GM18868 (cell line): ENCODE results near the gene MYL11.
A peak's percentile ranks its signal among the peaks of the same experiment; 100 is the strongest.
"Not testable (repeated sequence)": the region's sequence is repeated elsewhere in the genome, so short reads cannot be mapped to it uniquely, and the experiment has no call there.

Experiments used
- ATAC-seq: cut with Tn5 transposase; IDR thresholded peaks from one replicate; pipeline ENCODE4 v1.9.1; 2021; ENCODE audit warnings: mild to moderate bottlenecking, moderate library complexity; ENCODE audit not compliant: unreplicated experiment

The MYL11 gene, protein sequence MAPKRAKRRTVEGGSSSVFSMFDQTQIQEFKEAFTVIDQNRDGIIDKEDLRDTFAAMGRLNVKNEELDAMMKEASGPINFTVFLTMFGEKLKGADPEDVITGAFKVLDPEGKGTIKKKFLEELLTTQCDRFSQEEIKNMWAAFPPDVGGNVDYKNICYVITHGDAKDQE

DNA sequence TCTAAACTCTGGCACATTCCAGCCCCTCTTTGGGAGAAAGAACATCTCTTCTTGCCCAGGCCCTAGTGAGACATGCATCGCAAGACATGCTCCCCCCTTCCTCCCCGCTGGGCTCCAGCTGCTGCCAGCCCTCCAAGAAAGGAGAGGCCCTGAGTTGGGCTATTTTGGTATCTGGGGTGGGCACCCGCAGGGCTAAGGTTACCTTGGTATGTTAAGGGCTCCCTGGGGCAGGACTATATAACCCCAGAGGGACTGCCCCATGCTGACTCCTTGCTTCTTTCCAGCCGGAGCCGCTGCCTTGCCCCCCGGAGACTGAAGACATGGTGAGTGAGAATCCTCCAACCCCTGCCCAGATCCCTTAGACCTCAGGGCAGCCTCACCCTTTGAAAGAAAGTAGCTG, at the start of gene MYL11:
MYL11 (plus strand) TSS at position 265 of the 400 bp plus-strand sequence; CDS start at position 321, 56 bp downstream.
- no peak for ATAC-seq

DNA sequence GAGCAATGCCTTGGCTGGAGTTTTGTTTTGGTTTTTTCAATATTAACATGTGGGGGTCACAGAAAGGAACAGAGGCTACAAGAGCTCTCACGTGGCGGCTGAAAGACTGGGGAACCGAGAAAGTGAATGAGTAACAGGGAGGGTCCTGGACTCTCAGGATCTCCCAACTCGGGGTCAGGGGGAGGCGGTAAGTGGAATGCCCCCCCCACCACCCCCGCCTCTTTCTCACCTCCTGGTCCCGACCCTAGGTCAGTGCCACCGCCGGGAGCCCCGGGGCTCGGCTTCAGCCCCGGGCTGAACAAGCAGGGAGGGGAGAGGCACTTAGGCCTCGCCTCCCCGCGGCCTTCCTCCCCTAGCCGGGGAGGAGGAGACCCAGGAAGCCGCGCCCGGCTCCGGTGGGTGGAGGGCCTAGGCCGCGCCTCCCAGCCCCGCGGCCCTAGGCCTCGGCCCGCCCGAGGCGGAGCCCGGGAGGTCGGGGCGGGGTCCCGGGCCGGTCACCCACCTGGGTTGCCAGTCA, 40.1 kb upstream of the MYL11 start:
- ATAC-seq, result peak; percentile 84

DNA sequence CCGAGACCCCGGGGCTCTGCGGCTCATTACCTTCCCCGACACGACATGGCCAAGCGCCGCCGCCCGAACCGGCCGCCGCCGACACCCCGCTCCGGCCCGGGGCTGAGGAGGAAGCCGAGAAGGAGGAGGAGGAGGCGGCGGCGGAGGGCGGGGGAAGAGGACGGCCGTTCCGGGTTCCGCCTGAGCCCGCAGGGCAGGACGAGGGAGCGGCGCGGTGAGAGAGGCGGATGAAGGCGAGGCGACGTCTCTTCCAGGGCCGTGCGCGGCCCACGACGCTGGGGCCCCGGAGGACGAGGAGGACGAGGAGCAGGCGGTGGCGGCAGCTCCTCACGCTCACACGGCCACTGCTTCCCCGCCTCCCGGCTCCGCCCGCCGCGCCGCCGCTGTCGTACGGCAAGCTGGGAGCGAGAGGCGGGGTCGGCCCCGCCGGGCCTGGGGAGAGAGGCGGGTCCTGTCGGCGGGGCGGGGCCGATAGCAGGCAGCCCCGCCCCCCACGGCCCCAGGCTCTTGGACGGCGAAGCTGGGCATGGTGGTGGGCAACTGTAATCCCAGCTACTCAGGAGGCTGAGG, 39.5 kb upstream of the MYL11 start:
- ATAC-seq, result peak; percentile 72

GRCh38 chr16:30335598-30336474, 38.8 kb upstream of the MYL11 start:
- ATAC-seq, result no peak

DNA sequence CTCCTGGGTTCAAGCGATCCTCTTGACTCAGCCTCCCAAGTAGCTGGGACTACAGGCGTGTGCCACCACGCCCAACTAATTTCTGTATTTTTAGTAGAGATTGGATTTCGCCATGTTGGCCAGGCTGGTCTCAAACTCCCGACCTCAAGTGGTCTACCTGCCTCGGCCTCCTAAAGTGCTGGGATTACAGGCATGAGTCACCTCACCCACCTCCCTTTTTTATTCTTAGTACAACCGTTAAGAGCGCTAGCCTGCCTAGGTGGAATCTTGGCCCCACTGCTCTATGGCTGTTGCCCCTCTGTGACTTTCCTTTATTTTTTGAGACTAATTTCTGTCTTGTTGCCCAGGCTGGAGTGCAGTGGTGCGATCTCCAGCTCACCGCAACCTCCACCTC, 36.6 kb upstream of the MYL11 start:
- ATAC-seq, result not testable (repeated sequence)

GRCh38 chr16:30338715-30339114, 35.9 kb upstream of the MYL11 start:
- not testable (repeated sequence) for ATAC-seq

DNA sequence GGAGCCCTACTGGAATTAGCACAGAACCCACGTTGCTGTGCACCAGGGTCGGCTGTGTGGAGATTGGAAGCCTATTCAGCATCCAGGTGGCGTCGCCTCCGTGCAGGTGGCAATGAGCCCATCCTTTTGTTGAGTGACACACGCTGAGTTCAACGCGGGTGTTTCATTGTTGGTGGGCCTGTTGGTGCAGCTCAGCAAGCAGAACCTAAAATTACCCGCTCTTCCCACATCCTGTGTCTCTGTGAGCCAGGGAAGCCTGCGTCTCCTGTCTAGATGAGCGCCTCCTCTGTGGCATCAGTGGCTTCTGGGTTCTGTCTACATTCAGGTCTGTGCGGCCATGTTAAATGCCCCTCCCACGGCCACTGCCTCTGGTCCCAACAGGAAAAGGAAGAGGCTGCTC, 34.0 kb upstream of the MYL11 start:
- ATAC-seq, result no peak

- not testable (repeated sequence) for ATAC-seq
Observed at GRCh38 chr16:30341971-30342370, 32.6 kb upstream of the MYL11 start.

DNA sequence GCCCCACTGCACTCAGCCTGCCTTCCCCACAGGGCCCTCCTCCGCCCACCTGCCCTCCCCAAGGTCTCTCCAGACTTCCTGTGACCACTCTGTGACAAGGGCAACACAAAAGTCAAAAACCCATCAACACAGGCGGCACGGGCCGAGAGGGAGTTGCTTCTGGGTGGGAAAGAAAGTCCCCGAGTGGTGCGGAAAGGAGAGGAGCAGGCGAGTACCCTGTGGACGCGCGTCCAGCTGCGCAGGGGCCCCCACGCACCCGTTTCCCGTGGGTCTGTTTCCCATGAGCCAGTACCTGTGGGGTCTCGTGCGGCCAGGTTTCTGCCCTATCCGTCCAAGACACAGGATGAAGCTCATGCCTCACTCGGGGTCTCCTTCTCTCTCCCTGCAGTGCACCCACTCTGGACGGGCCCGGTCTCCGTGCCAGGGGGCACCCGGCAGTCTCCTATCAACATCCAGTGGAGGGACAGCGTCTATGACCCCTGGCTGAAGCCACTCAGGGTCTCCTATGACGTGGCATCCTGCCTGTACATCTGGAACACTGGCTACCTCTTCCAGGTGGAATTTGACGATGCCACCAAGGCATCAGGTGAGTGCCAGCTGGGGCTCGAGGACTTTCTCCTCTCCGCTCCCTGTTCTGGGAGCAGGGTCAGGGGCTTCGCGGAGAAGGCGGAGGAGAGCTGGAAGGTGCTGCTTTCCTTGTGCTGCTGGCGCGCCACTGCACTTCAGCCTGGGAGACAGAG, 31.7 kb upstream of the MYL11 start:
- no peak for ATAC-seq

DNA sequence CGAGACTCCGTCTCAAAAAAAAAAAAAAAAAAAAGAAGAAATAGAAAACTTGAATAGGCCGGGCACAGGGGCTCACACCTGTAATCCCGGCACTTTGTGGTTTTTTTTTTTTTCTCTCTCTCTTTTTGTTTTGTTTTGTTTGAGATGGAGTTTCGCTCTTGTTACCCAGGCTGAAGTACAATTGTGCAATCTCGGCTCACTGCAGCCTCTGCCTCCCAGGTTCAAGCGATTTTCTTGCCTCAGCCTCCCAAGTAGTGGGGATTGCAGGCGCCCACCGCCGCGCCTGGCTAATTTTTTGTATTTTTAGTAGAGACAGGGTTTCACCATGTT, 31.1 kb upstream of the MYL11 start:
- ATAC-seq, result not testable (repeated sequence)

DNA sequence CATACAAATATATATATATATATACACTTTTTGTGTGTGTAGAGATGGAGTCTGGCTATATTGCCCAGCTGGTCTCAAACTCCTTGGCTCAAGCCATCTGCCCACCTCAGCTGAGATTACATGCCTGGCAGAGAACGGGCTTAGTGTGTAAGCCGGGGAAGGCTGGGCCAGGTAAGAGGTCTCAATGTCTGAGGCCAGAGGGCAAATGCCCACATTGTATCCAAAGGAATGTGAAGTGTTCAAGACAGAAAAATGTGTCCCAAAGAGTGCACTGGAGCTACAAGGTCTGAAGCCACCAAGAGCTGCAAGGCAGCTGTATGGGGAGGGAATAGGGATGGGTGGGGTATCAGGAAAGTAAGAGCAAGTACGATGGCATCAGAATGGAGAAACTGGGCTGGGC, 28.3 kb upstream of the MYL11 start:
- ATAC-seq, result no peak

DNA sequence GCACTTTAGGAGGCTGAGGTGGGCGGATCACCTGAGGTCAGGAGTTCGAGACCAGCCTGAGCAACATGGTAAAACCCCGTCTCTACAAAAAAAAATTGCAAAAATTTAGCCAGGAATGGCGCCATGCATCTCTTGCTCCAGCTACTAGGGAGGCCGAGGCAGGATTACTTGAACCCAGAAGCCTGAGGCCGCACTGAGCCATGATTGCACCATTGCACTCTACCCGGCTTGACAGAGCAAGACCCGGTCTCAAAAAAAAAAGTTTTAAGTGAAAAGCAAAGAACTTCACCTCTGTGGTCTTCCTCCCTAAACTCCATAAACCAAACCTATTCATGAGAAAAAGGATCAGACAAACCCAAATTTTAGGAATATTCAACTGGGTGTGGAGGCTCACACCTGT, 26.5 kb upstream of the MYL11 start:
- ATAC-seq, result no peak

GRCh38 chr16:30348929-30349328, 25.7 kb upstream of the MYL11 start:
- no peak for ATAC-seq

- peak; percentile 49 for ATAC-seq
Observed at GRCh38 chr16:30349675-30350074, 24.9 kb upstream of the MYL11 start.

DNA sequence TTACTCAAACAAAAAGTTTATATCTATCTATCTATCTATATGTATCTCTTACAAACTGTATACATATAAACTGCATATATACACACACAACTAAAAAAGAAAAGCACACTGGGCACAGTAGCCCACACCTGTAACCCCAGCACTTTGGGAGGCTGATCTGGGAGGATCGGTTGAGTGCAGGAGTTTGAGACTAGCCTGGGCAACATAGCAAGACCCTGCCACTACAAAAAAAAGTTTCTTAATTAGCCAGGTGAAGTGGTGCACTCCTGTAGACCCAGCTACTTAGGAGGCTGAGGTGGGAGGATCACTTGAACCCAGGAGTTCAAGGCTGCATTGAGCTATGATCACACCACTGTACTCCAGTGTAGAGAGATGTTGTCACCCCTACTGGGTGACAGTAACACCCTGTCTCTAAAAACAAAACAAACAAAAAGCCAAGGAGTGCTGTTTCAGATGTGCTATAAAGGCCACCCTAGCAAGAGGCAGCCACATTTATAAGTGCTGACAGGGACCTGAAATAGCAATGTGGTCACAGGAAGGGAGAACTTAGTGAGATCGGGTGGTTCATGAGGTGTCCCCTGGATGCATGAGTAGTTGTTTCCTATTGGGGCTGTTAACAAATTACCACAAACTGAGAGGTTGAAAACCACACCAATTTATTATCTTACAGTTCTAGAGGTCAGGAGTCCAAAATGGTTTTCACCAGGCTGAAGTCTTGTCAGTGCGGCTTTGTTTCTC, 24.3 kb upstream of the MYL11 start:
- ATAC-seq, result peak; percentile 63

DNA sequence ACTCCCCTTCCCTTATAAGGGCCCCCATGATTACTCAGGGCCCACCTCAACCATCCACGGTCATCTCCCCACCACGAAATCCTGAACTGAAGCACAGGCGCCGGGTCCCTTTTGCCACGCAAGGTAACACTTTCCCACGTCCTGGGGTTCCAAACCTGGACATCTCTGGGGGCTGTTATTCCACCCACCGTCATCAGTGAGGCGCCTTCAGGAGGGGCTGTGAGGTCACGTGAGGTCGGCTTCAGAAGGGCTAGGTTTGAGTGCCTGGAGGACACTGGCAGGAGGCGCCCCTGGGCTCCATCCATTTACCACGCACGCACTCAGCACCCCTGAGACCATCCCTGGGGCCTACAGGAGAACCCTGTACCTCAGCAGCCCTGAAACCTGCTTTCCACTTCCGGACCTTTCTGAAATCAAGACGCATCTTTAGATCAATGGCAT, 23.6 kb upstream of the MYL11 start:
- no peak for ATAC-seq

DNA sequence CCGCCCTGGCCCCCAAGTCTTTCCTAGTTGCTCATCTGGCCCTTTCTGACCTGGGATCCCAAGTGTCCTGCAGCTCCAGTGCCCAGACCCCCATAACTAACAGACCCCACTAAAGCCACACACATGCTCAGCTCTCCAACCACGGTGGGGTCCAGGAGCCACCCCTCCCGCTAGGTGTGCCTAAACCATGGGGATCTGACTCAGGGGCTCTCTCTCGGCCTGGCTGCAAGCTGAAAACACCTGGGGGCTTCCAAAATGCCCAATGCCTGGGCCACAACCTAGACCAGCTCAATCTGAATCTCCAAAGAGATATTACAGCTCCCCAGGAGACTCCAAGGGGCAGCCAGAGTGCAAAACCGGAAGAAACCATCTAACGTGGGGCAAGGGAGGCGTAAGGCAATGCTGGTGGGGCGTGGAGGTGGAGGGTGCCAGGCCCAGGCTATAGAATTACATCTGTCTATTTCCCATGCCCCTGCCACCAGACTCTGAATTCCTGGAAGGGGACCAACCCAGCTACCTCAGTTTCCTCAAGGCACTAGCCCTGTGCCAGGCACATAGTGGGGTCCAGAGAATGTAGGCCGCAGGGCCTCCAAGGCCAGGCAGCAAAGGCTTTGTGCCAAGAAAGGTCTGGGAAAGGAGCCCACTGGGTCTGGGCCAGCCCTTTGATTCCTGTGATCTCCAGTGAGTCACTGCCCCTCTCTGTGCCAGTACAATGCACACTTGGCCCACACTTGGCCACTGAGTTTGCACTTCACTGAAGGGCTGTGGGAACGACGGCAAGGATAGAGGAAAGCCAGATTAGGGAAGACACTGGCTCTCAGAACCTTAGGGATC, 22.8 kb upstream of the MYL11 start:
- no peak for ATAC-seq

DNA sequence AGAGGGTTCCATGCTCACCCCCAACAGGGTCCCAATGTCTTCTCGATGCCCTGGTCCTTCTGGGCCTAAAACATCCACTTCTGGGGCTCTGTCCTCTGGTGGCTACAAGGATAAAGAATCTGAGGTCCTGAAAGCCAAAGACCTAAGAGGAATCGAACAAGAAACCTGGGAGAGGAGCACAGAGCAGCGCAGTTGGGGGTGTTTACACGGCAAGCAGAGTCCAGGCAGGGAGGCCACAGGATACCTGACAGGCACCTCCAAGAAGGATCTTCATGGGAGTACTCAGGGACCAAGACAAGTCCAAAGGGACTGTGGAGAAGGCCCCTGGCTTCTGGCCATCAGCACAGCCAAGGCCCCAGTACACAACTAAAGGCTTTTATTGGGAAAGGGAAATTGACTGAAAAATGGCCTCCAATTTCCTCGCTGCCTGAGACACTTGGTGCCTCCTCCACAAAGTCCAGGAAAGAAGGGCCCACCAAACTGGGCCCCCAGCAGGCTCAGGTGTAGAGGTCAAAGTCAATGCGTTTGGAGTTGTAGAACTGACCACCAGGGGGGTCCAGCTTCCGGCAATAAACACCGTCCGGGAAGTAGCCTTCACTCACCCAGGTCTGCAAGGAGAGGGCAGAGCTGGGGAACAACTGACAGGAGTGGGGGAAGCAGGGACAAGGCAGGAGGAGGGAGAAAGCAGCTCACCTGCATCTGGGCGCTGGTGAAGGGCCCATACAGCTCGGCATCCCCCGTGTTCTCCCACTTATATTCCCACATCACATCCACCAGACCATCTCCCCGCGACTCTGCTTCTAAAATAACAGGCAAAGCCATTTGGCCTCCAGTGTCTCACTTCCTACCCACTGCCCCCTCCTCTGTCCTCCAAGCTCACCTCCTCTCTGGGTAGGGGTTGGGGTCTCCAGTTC, 21.9 kb upstream of the MYL11 start:
- no peak for ATAC-seq
